CD4-positive, alpha-beta T cell (primary cell): ENCODE results near the gene OR2AE1. TPM values are rescaled to one million over a fixed set of nuclear protein-coding genes. Genes with fewer than 3 reads are reported as not detected.

Experiments used
- ATAC-seq: fragments of 200-7000 bp; cut with Tn5 transposase; one replicate; pipeline ENCODE4 v1.10.0; 2022; ENCODE audit warnings: mild to moderate bottlenecking; ENCODE audit not compliant: poor library complexity
- CTCF ChIA-PET: fragments of 350-600 bp; sonication (Branson Sonifier 250); formaldehyde crosslinking; loops from one replicate; lab custom pipeline; 2021; ENCODE audit warnings: antibody characterized with exemption, inconsistent platforms; lab: Charles Lee
- POLR2A ChIA-PET: fragments of 350-600 bp; sonication (Branson Sonifier 250); formaldehyde crosslinking; loops from one replicate; lab custom pipeline; 2021; ENCODE audit warnings: antibody characterized with exemption, inconsistent platforms; lab: Charles Lee
- DNase-seq, 14 experiments: peaks; one replicate each; pipeline ENCODE4 v3.0.0-alpha.2; 2013 to 2020; ENCODE audit warnings: mixed read lengths in 2 of 14
- H3K27ac ChIP-seq, 2 donors: one replicate each; pipeline versions ENCODE4 v1.5.1 to v1.7.0; 2013; ENCODE audit warnings: low read length in 2 of 2, low read depth in 1 of 2, mild to moderate bottlenecking in 1 of 2
- H3K27me3 ChIP-seq, 2 experiments: 1 replicate in 1 of 2; 2 replicates in 1 of 2; pipeline versions ENCODE4 v1.6.1 to v1.7.0; 2013; ENCODE audit warnings: low read length in 2 of 2, control low read depth in 1 of 2, mild to moderate bottlenecking in 1 of 2, moderate library complexity in 1 of 2; ENCODE audit not compliant: insufficient read depth in 2 of 2, control insufficient read depth in 1 of 2
- H3K36me3 ChIP-seq: one replicate; pipeline ENCODE4 v1.6.1; 2013; ENCODE audit warnings: low read length, control low read depth; ENCODE audit not compliant: insufficient read depth
- H3K4me1 ChIP-seq: one replicate; pipeline ENCODE4 v1.6.1; 2013; ENCODE audit warnings: low read length, control low read depth; ENCODE audit not compliant: insufficient read depth
- H3K4me3 ChIP-seq: one replicate; pipeline ENCODE4 v1.5.1; 2013; ENCODE audit warnings: mild to moderate bottlenecking, low read length, moderate library complexity
- H3K9me3 ChIP-seq, 2 experiments: 1 replicate in 1 of 2; 2 replicates in 1 of 2; pipeline versions ENCODE4 v1.6.1 to v1.7.0; 2013; ENCODE audit warnings: low read length in 2 of 2, mild to moderate bottlenecking in 2 of 2, control low read depth in 1 of 2, moderate library complexity in 1 of 2; ENCODE audit not compliant: control insufficient read depth in 1 of 2, insufficient read depth in 1 of 2
- H3K27ac Mint-ChIP-seq: one replicate; pipeline ENCODE4 v1.8.0; 2020; ENCODE audit warnings: mixed read lengths
- H3K27me3 Mint-ChIP-seq: one replicate; pipeline ENCODE4 v1.8.0; 2021; ENCODE audit warnings: mixed read lengths
- H3K36me3 Mint-ChIP-seq: one replicate; pipeline ENCODE4 v1.8.0; 2021; ENCODE audit warnings: low read depth, mixed read lengths
- H3K4me1 Mint-ChIP-seq: one replicate; pipeline ENCODE4 v1.8.0; 2021; ENCODE audit warnings: low read depth, mixed read lengths
- H3K4me3 Mint-ChIP-seq: one replicate; pipeline ENCODE4 v1.8.0; 2020; ENCODE audit warnings: mild to moderate bottlenecking, mixed read lengths
- H3K9me3 Mint-ChIP-seq: one replicate; pipeline ENCODE4 v1.8.0; 2020; ENCODE audit warnings: mixed read lengths
- intact Hi-C, 2 experiments: fragments of 100-400 bp; cut with DNase I in 1 of 2; cut with micrococcal nuclease in 1 of 2; formaldehyde crosslinking; loops; one replicate each; pipeline versions ENCODE4 v1.15.1 to v1.9.0; 2023 to 2025; cut with DNase I, micrococcal nuclease
- total RNA-seq, 174 experiments: library from RNA in 2 of 174; stranded (reverse) in 2 of 174; gene quantifications; one replicate each; pipeline ENCODE4 v1.2.3 and lab custom pipeline; 2021 to 2026
- TF ChIP-seq, protein P1 (sequence below): fragments of 200-600 bp; IDR thresholded peaks from one replicate; pipeline ENCODE4 v1.8.0; 2022; ENCODE audit warnings: antibody characterized with exemption, mild to moderate bottlenecking

The OR2AE1 gene
- total RNA-seq, 2 experiments from 2014 or later = not detected

DNA sequence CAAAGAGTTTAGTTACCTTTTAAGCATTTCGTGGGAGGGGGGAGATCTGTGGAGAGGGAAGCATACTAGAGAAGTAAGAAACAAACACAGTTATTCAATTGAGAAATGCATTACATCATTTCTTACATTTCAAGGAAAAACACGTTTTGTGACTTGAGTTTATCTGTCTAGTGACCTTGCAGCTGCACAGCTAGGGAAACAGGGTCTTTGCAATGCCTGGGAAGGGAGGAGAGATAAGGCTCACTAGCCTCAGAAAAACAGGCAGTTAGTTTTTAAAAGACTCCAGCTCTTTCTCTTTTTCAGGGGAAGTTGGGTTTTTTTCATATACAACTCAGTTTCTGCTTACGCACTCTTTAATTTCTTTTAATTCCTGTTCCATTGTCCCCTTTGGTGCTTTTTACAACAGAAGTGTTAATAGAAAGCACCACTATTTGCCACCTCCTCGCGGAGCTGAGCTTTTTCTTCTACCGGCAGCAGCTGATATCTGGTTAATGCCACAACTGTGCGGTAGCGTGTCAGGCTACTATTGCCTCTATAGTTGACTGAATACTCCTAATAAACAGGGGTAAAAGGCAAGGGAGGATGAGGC lies 43.5 kb downstream of the OR2AE1 start:
- ChIA-PET POLR2A (no interaction called here), CTCF (no interaction called here)
- no peak overlapping the region for H3K4me3 ChIP-seq
- Mint-ChIP-seq H3K4me3 (no peak overlapping the region), H3K27ac (no peak overlapping the region), H3K9me3 (no peaks in the 10 kb centered on the region), H3K4me1 (peaks cover 8% of the 10 kb centered on the region), H3K27me3 (peaks cover 10% of the 10 kb centered on the region), H3K36me3 (no peaks in the 10 kb centered on the region)
- no peak overlapping the region for H3K27ac ChIP-seq
- TF ChIP-seq, protein P1, sequence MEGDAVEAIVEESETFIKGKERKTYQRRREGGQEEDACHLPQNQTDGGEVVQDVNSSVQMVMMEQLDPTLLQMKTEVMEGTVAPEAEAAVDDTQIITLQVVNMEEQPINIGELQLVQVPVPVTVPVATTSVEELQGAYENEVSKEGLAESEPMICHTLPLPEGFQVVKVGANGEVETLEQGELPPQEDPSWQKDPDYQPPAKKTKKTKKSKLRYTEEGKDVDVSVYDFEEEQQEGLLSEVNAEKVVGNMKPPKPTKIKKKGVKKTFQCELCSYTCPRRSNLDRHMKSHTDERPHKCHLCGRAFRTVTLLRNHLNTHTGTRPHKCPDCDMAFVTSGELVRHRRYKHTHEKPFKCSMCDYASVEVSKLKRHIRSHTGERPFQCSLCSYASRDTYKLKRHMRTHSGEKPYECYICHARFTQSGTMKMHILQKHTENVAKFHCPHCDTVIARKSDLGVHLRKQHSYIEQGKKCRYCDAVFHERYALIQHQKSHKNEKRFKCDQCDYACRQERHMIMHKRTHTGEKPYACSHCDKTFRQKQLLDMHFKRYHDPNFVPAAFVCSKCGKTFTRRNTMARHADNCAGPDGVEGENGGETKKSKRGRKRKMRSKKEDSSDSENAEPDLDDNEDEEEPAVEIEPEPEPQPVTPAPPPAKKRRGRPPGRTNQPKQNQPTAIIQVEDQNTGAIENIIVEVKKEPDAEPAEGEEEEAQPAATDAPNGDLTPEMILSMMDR = no peak
- H3K36me3 ChIP-seq = no peaks in the 10 kb centered on the region
- no peak for ATAC-seq
- H3K27me3 ChIP-seq = no peaks in the 10 kb centered on the region
- intact Hi-C loops = loop anchor here in 1 of 2 experiments (10.0 kb wide), 1 partner anchor 469 kb away; no protein-coding TSS in a partner anchor
- no peaks in the 10 kb centered on the region for H3K4me1 ChIP-seq
- DNase-seq = no peak
- H3K9me3 ChIP-seq = no peaks in the 10 kb centered on the region

DNA sequence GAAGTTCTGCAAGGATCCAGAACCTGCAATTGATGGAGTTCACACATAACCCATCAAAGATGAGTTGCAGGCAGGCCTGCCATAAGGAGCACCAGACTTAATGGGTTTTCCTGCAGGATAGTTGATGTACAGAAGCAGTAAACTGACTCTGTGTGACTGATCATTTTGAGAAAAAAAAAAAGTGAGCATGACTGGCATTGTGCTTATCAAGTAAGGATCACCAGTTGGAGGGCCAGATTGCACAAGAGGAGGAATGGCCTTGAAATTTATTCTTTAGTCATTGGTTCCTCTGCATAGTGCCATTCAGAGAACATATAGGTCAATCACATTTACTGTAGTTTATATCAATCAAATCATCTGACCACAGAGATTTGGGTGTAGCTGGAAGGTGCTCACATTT lies 45.2 kb downstream of the OR2AE1 start:
- Mint-ChIP-seq H3K9me3 (no peaks in the 10 kb centered on the region), H3K4me3 (no peak overlapping the region), H3K36me3 (no peaks in the 10 kb centered on the region), H3K27me3 (peaks cover 10% of the 10 kb centered on the region), H3K4me1 (no peaks in the 10 kb centered on the region), H3K27ac (no peak overlapping the region)
- DNase-seq = no peak
- Histone ChIP-seq H3K36me3 (no peaks in the 10 kb centered on the region), H3K27ac (no peak overlapping the region), H3K4me3 (no peak overlapping the region), H3K9me3 (no peaks in the 10 kb centered on the region), H3K27me3 (no peaks in the 10 kb centered on the region), H3K4me1 (no peaks in the 10 kb centered on the region)
- no peak for ATAC-seq
- intact Hi-C loops = loop anchor here in 1 of 2 experiments (10.0 kb wide), 1 partner anchor 467 kb away; no protein-coding TSS in a partner anchor
- ChIA-PET POLR2A (no interaction called here), CTCF (no interaction called here)
- TF ChIP-seq, protein P1 = no peak

DNA sequence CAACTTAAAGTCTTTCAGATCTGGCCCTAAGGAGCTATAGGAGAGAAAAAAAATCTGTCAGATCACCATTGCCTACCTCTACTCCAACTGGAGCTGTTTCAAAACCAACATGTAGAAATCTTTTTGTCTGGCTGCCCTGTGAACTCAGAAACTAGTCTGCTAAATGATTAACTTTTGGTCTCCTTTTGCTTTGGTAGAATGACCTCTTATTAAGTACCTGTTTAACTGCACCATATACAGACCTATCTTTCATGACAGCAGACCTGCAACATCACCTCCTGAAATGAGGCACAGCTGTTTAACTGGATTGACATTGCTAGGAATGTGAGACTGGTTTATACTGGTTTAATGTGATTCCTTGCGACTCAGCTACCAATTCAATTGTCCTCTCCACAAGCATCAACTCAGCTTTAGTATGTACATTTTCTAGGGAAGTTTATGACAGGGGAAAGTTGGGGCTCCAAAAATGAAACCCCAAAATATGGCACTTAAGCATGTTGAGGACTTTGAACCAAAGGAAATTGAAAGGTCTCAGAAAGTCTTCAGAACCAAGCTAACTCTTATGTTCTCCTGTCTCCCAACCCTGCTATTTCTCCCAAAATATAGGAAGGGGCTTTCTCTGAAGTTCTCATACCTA lies 47.2 kb downstream of the OR2AE1 start:
- TF ChIP-seq, protein P1 = no peak
- intact Hi-C loops = loop anchor here in 1 of 2 experiments (10.0 kb wide), 1 partner anchor 465 kb away; no protein-coding TSS in a partner anchor
- Histone ChIP-seq H3K36me3 (no peaks in the 10 kb centered on the region), H3K4me3 (no peak overlapping the region), H3K9me3 (no peaks in the 10 kb centered on the region), H3K27ac (no peak overlapping the region), H3K4me1 (no peaks in the 10 kb centered on the region), H3K27me3 (no peaks in the 10 kb centered on the region)
- no peaks in the 10 kb centered on the region for H3K4me1 Mint-ChIP-seq
- POLR2A ChIA-PET = no interaction called here
- no peak overlapping the region for H3K27ac Mint-ChIP-seq
- no peak overlapping the region for H3K4me3 Mint-ChIP-seq
- ATAC-seq (no peak), DNase-seq (no peak)
- no peaks in the 10 kb centered on the region for H3K9me3 Mint-ChIP-seq
- CTCF ChIA-PET = no interaction called here
- peaks cover 10% of the 10 kb centered on the region for H3K27me3 Mint-ChIP-seq
- no peaks in the 10 kb centered on the region for H3K36me3 Mint-ChIP-seq
